H9 (cell line): ENCODE results near the gene TNIK. TPM values are rescaled to one million over a fixed set of nuclear protein-coding genes. Genes with fewer than 3 reads are reported as not detected.

ENCODE experiments used
- DNase-seq: peaks from one replicate; pipeline ENCODE4 v3.0.0-alpha.2; 2017
- H2AFZ ChIP-seq: one replicate; pipeline ENCODE4 v1.6.1; 2013; ENCODE audit warnings: mild to moderate bottlenecking, low read length, control low read depth, moderate library complexity
- H2AK5ac ChIP-seq: 2 replicates; pipeline ENCODE4 v1.6.1; 2013; ENCODE audit warnings: low read length, control low read depth, mixed read lengths; ENCODE audit not compliant: insufficient read length
- H2BK120ac ChIP-seq: one replicate; pipeline ENCODE4 v1.6.1; 2013; ENCODE audit warnings: low read depth, mild to moderate bottlenecking, low read length, control low read depth, inconsistent platforms; ENCODE audit not compliant: poor library complexity, severe bottlenecking
- H2BK12ac ChIP-seq: 2 replicates; pipeline ENCODE4 v1.6.1; 2013; ENCODE audit warnings: low read length, control low read depth, mixed read lengths, low read depth; ENCODE audit not compliant: insufficient read length
- H2BK15ac ChIP-seq: 2 replicates; pipeline ENCODE4 v1.6.1; 2013; ENCODE audit warnings: low read depth, low read length, control low read depth
- H2BK20ac ChIP-seq: one replicate; pipeline ENCODE4 v1.6.1; 2013; ENCODE audit warnings: low read depth, mild to moderate bottlenecking, low read length, control low read depth, inconsistent platforms; ENCODE audit not compliant: poor library complexity, severe bottlenecking
- H2BK5ac ChIP-seq: 2 replicates; pipeline ENCODE4 v1.6.1; 2013; ENCODE audit warnings: low read length, control low read depth, mixed read lengths; ENCODE audit not compliant: insufficient read length
- H3K14ac ChIP-seq: 2 replicates; pipeline ENCODE4 v1.6.1; 2013; ENCODE audit warnings: low read length, control low read depth; ENCODE audit not compliant: insufficient read depth
- H3K18ac ChIP-seq: 2 replicates; pipeline ENCODE4 v1.6.1; 2013; ENCODE audit warnings: low read depth, mild to moderate bottlenecking, mixed read lengths, low read length, control low read depth; ENCODE audit not compliant: insufficient read length
- H3K23ac ChIP-seq: 2 replicates; pipeline ENCODE4 v1.6.1; 2013; ENCODE audit warnings: low read length, control low read depth, mixed read lengths, low read depth; ENCODE audit not compliant: insufficient read length
- H3K23me2 ChIP-seq: 2 replicates; pipeline ENCODE4 v1.6.1; 2013; ENCODE audit warnings: low read depth, mild to moderate bottlenecking, mixed read lengths, low read length, control low read depth; ENCODE audit not compliant: insufficient read length, poor library complexity, severe bottlenecking
- H3K27ac ChIP-seq: 2 replicates; pipeline ENCODE4 v1.5.1; 2013; ENCODE audit warnings: low read length, control low read depth, mixed read lengths, low read depth; ENCODE audit not compliant: insufficient read length
- H3K27me3 ChIP-seq: 2 replicates; pipeline ENCODE4 v1.6.1; 2013; ENCODE audit warnings: low read length, control low read depth, inconsistent platforms; ENCODE audit not compliant: insufficient read depth
- H3K4ac ChIP-seq: 2 replicates; pipeline ENCODE4 v1.6.1; 2013; ENCODE audit warnings: low read depth, mild to moderate bottlenecking, control low read depth, inconsistent platforms, low read length, moderate library complexity
- H3K4me1 ChIP-seq: 2 replicates; pipeline ENCODE4 v1.6.1; 2013; ENCODE audit warnings: low read length, control low read depth, inconsistent platforms; ENCODE audit not compliant: insufficient read depth
- H3K4me2 ChIP-seq: 2 replicates; pipeline ENCODE4 v1.6.1; 2013; ENCODE audit warnings: low read length, control low read depth, mixed read lengths; ENCODE audit not compliant: insufficient read length, insufficient read depth
- H3K56ac ChIP-seq: 2 replicates; pipeline ENCODE4 v1.6.1; 2013; ENCODE audit warnings: low read depth, mild to moderate bottlenecking, mixed read lengths, low read length, control low read depth; ENCODE audit not compliant: insufficient read length
- H3K79me1 ChIP-seq: 2 replicates; pipeline ENCODE4 v1.6.1; 2013; ENCODE audit warnings: low read depth, mild to moderate bottlenecking, moderate library complexity, low read length, control low read depth, inconsistent platforms; ENCODE audit not compliant: insufficient read depth, poor library complexity, severe bottlenecking
- H3K79me2 ChIP-seq: 2 replicates; pipeline ENCODE4 v1.6.1; 2013; ENCODE audit warnings: low read length, control low read depth, inconsistent platforms; ENCODE audit not compliant: insufficient read depth
- H3K9ac ChIP-seq: 2 replicates; pipeline ENCODE4 v1.6.1; 2013; ENCODE audit warnings: low read length, control low read depth, mixed read lengths; ENCODE audit not compliant: insufficient read length; ENCODE audit errors: extremely low read depth
- H3K9me3 ChIP-seq: one replicate; pipeline ENCODE4 v1.6.1; 2013; ENCODE audit warnings: low read depth, low read length, inconsistent platforms; ENCODE audit not compliant: control insufficient read depth
- H3T11ph ChIP-seq: one replicate; pipeline ENCODE4 v1.6.1; 2013; ENCODE audit warnings: mild to moderate bottlenecking, low read length, control low read depth, inconsistent platforms
- H4K20me1 ChIP-seq: one replicate; pipeline ENCODE4 v1.6.1; 2013; ENCODE audit not compliant: control insufficient read depth, insufficient read length, insufficient read depth
- H4K5ac ChIP-seq: 2 replicates; pipeline ENCODE4 v1.6.1; 2013; ENCODE audit warnings: low read depth, mild to moderate bottlenecking, mixed read lengths, low read length, control low read depth; ENCODE audit not compliant: insufficient read length
- H4K8ac ChIP-seq: replicated peaks from 2 replicates; pipeline ENCODE4 v1.6.1; 2013; ENCODE audit warnings: low read length, control low read depth, mixed read lengths, low read depth; ENCODE audit not compliant: insufficient read length
- H4K91ac ChIP-seq: 2 replicates; pipeline ENCODE4 v1.6.1; 2013; ENCODE audit warnings: low read depth, mild to moderate bottlenecking, moderate library complexity, mixed read lengths, low read length, control low read depth; ENCODE audit not compliant: insufficient read length
- H3K27ac Mint-ChIP-seq, 3 experiments: 2 replicates in 2 of 3; 3 replicates in 1 of 3; pipeline ENCODE4 v1.8.0; 2020 to 2021; ENCODE audit warnings: mixed read lengths in 3 of 3, mild to moderate bottlenecking in 1 of 3, moderate library complexity in 1 of 3
- H3K27me3 Mint-ChIP-seq: 2 replicates; pipeline ENCODE4 v1.8.0; 2021; ENCODE audit warnings: low read depth, mild to moderate bottlenecking, moderate library complexity, mixed read lengths
- H3K36me3 Mint-ChIP-seq, 3 experiments: 2 replicates in 2 of 3; 3 replicates in 1 of 3; pipeline ENCODE4 v1.8.0; 2020 to 2021; ENCODE audit warnings: low read depth in 3 of 3, mixed read lengths in 3 of 3; ENCODE audit not compliant: insufficient read depth in 1 of 3
- H3K4me1 Mint-ChIP-seq, 2 experiments: 2 replicates each; pipeline ENCODE4 v1.8.0; 2020; ENCODE audit warnings: mixed read lengths in 2 of 2
- H3K4me3 Mint-ChIP-seq, 2 experiments: 2 replicates in 1 of 2; 3 replicates in 1 of 2; pipeline ENCODE4 v1.8.0; 2020 to 2021; ENCODE audit warnings: mild to moderate bottlenecking in 2 of 2, mixed read lengths in 2 of 2, moderate library complexity in 1 of 2
- H3K9me3 Mint-ChIP-seq, 2 experiments: 2 replicates in 1 of 2; 3 replicates in 1 of 2; pipeline ENCODE4 v1.8.0; 2020; ENCODE audit warnings: mild to moderate bottlenecking in 2 of 2, mixed read lengths in 2 of 2, moderate library complexity in 1 of 2
- CTCF ChIP-seq: fragments of 200-600 bp; sonication (generic); conservative IDR thresholded peaks from 3 replicates; pipeline ENCODE4 v1.8.0; 2021; ENCODE audit warnings: antibody characterized with exemption, mild to moderate bottlenecking
- total RNA-seq: library from RNA; stranded (reverse); gene quantifications from 2 replicates; pipeline ENCODE4 v1.2.1, GENCODE V29; 2021

TNIK gene
- total RNA-seq, 1 experiment from 2014 or later, result 15.9 TPM

GRCh38 chr3:171364500-171364899 lies 95.7 kb downstream of the TNIK start:
- no peaks in the 10 kb centered on the region for H3K9me3 Mint-ChIP-seq
- no peak overlapping the region for H2BK20ac ChIP-seq
- H3K79me2 ChIP-seq, result peaks cover 2% of the 10 kb centered on the region; the same call in 1 of the 2 replicates
- no peak overlapping the region for H2AK5ac ChIP-seq
- H3K4me3 Mint-ChIP-seq, result no peak overlapping the region
- no peak overlapping the region for H3T11ph ChIP-seq
- no peaks in the 10 kb centered on the region for H3K4me1 ChIP-seq
- no peaks in the 10 kb centered on the region for H3K27me3 ChIP-seq
- no peak overlapping the region for H3K9ac ChIP-seq
- H3K27ac ChIP-seq, result no peak overlapping the region
- H4K5ac ChIP-seq, result no peak overlapping the region
- no peak overlapping the region; a peak in 1 of 7 replicates for H3K27ac Mint-ChIP-seq
- no peak overlapping the region for H3K4ac ChIP-seq
- no peaks in the 10 kb centered on the region for H4K20me1 ChIP-seq
- H2BK15ac ChIP-seq, result no peak overlapping the region
- peaks cover 0 to 4% (median 0%) of the 10 kb centered on the region in 3 experiments; a peak in 1 of 7 replicates for H3K36me3 Mint-ChIP-seq
- no peak overlapping the region for H3K23ac ChIP-seq
- H4K8ac ChIP-seq, result no peak overlapping the region
- no peak overlapping the region for H2BK12ac ChIP-seq
- TF ChIP-seq CTCF, result no peak
- no peak overlapping the region for H2BK5ac ChIP-seq
- H3K79me1 ChIP-seq, result no peaks in the 10 kb centered on the region
- no peaks in the 10 kb centered on the region for H3K4me1 Mint-ChIP-seq
- H3K18ac ChIP-seq, result no peak overlapping the region
- no peak overlapping the region for H4K91ac ChIP-seq
- no peak overlapping the region for H3K56ac ChIP-seq
- no peak overlapping the region for H2AFZ ChIP-seq
- H3K9me3 ChIP-seq, result no peaks in the 10 kb centered on the region
- H3K23me2 ChIP-seq, result no peaks in the 10 kb centered on the region
- no peak overlapping the region for H3K14ac ChIP-seq
- no peak overlapping the region for H2BK120ac ChIP-seq
- no peak for DNase-seq
- no peak overlapping the region for H3K4me2 ChIP-seq
- H3K27me3 Mint-ChIP-seq, result no peaks in the 10 kb centered on the region
